Activated naive CD4-positive, alpha-beta T cell treated with anti-CD3 and anti-CD28 coated beads for 36 hours (primary cell): Measurements from ENCODE around the gene IGFL4. TPM values are rescaled to one million over a fixed set of nuclear protein-coding genes. Genes with fewer than 3 reads are reported as not detected.

ENCODE experiments used
- CTCF ChIA-PET: fragments of 350-600 bp; sonication (Branson Sonifier 250); formaldehyde crosslinking; loops from one replicate; lab custom pipeline; 2021; ENCODE audit warnings: antibody characterized with exemption; lab: Charles Lee
- DNase-seq: peaks from one replicate; pipeline ENCODE4 v3.0.0-alpha.2; 2020
- H3K27ac Mint-ChIP-seq: one replicate; pipeline ENCODE4 v1.8.0; 2021; ENCODE audit warnings: mild to moderate bottlenecking, mixed read lengths
- H3K27me3 Mint-ChIP-seq: one replicate; pipeline ENCODE4 v1.8.0; 2021; ENCODE audit warnings: low read depth, mixed read lengths
- H3K36me3 Mint-ChIP-seq: one replicate; pipeline ENCODE4 v1.8.0; 2021; ENCODE audit warnings: low read depth, mixed read lengths
- H3K4me1 Mint-ChIP-seq: one replicate; pipeline ENCODE4 v1.8.0; 2021; ENCODE audit warnings: low read depth, mixed read lengths
- H3K4me3 Mint-ChIP-seq: one replicate; pipeline ENCODE4 v1.8.0; 2021; ENCODE audit warnings: mild to moderate bottlenecking, moderate library complexity, mixed read lengths
- H3K9me3 Mint-ChIP-seq: one replicate; pipeline ENCODE4 v1.8.0; 2021; ENCODE audit warnings: mixed read lengths
- intact Hi-C: fragments of 100-400 bp; cut with micrococcal nuclease; formaldehyde crosslinking; loops from one replicate; pipeline ENCODE4 v1.15.1; 2023
- total RNA-seq, 2 experiments: library from RNA; stranded (reverse); gene quantifications; one replicate each; pipeline ENCODE4 v1.2.3, GENCODE V29; 2021

IGFL4 gene
- total RNA-seq, 2 experiments from 2014 or later: not detected

DNA sequence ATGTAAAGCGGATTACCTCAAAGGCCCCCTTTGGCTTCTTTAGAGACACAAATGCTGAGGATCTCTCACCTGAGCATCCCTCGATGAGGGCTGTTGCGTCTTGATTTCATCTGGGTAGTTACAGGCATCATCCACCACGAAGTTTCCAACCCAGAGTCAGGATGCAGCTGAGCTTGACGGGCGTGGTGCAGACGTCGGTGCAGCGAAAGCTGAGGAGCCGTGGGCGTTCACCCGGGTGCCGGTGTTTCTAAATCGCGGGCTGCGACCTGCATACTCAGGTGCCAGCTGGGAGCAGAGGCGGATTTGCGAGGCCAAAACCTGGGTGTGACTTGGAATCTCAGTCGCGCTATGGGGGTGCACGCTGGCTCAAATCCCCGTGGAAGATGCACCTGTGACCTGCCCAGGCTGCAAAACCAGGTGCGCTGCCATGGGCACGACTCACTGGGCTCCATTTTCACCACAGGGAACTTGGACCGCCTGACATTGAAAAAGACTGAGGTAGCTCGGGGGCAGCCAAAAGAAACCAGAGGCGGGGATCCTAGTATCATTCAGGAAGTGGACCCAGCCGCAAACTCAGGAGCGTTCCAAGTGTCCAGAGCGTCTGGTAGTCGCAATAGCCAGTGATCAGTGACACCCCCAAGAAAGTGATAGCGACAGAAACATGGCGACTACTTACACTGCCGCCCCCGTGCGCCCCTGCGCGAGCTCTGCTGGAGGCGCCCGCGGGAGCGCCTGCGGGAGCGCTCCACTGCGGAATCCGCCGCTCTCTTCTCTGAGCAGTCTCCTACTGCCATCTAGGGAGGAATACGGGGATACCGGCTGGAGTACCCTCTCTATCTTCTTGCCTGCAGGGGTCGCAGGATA lies 36.4 kb upstream of the IGFL4 start:
- Mint-ChIP-seq H3K27ac (no peak overlapping the region), H3K9me3 (peaks cover 2% of the 10 kb centered on the region), H3K36me3 (no peaks in the 10 kb centered on the region), H3K27me3 (peaks cover 68% of the 10 kb centered on the region), H3K4me3 (peak overlapping the region; percentile 14), H3K4me1 (peaks cover 11% of the 10 kb centered on the region)
- intact Hi-C loops: loop anchor here (1.0 kb wide), 1 partner anchor 48 kb away; no protein-coding TSS in a partner anchor
- CTCF ChIA-PET: interaction anchor here (0.6 to 3.5 kb wide), 9 partner anchors 11 to 333 kb away, joined by 3 to 38 read pairs (median 12); no protein-coding TSS in a partner anchor
- DNase-seq: peak; percentile 68

DNA sequence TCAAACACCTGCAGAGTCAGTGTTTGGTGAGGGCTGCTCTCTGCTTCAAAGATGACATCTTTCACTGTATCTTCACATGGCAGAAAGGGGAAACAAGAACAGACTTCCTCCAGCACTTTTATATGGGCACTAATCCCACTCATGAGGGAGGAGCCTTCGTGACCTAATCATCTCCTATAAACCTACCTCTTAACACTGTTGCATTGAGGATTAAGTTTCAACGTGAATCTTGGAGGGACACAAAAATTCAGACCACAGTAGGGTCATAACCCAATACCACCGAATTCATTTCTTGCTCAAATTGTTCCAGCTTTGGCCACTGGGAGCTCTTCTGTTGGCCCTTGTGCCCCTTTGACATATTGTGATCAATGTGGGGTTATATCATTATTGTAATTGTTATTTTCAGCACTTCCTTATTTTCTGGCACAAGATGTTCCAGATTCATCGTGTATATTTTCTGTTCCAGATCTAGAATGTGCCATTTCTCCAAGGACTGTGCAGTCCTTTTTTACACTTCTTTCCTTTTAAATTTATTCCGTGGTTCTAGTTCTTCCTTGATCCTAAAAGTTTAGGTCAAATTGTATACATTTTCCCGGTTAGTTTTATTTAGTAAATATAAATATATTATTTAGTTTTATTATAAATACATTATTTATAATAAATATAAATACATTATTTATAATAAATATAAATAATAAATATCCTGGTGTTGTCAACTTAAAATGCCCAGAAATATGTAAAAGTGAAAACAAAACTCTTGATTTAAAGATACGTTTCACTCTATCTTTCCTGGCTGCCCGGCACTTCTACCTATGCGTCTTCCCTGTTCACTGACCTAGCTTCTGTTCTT lies 35.5 kb upstream of the IGFL4 start:
- Mint-ChIP-seq H3K4me3 (no peak overlapping the region), H3K4me1 (peaks cover 7% of the 10 kb centered on the region), H3K27me3 (peaks cover 67% of the 10 kb centered on the region), H3K27ac (no peak overlapping the region), H3K9me3 (peaks cover 2% of the 10 kb centered on the region), H3K36me3 (no peaks in the 10 kb centered on the region)
- CTCF ChIA-PET: interaction anchor here (1.1 to 3.1 kb wide), 6 partner anchors 10 to 192 kb away, joined by 3 to 38 read pairs (median 14); no protein-coding TSS in a partner anchor
- intact Hi-C loops: no loop called here
- DNase-seq: no peak

DNA sequence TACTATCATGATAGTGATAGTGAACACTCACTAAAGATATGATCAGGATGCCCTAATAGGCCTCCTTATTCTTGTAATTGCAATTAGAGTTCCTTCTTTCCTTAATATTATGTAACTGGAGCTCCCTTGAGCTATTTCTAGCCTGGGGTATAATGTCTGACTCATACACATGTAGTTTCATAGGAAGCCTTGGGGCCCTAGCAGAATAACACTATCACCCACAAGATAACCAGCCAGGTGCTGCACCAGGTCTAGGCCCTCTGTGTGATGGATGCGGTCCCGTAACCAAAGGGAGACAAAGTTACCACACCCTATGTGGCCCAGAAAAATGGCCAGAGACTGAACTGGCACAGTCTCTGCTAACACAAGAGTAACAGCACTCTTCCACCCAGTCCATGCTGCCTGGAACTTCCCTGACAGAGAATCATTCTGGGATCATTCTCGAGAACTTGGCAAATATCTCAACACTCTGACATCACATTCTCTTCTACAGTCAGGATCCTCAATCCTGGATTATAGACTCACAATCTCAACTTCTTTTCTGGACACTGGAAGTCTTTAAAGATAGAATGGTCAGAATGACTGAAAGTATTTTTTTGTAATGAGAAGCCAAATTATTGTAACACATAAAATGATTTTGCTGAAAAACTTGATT lies 32.6 kb upstream of the IGFL4 start:
- H3K36me3 Mint-ChIP-seq: no peaks in the 10 kb centered on the region
- CTCF ChIA-PET: interaction anchor here (0.5 to 1.2 kb wide), 3 partner anchors 45 to 138 kb away, joined by 3 to 5 read pairs (median 4); no protein-coding TSS in a partner anchor
- H3K4me3 Mint-ChIP-seq: no peak overlapping the region
- no peak overlapping the region for H3K27ac Mint-ChIP-seq
- intact Hi-C loops: no loop called here
- H3K4me1 Mint-ChIP-seq: peaks cover 9% of the 10 kb centered on the region
- H3K9me3 Mint-ChIP-seq: peaks cover under 1% of the 10 kb centered on the region
- peaks cover 59% of the 10 kb centered on the region for H3K27me3 Mint-ChIP-seq
- no peak for DNase-seq

DNA sequence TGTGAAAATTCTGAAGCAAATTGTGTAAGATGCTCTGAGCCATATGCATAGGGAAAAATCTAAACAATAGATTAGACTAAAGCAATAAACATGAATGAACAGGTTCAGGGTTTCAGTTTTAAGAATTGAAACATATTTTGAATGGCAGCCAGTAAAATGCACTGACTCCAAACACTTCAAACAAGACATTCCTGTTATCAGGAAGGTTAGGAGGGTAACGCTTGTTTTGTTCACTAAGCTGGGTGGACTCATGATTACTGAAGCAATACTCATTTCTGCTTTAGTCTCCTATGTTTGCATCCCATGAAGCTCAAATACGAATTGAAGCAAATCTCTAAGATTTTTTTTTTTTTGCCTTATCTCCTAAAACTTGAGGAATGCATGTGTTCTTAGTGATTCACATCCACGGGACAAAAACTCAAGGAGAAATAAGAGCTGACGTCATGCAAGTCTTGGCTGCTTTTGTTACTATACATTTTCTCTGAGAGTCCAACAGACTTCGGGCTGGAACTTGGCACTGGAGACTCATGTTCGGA lies 29.1 kb upstream of the IGFL4 start:
- intact Hi-C loops: no loop called here
- H3K4me1 Mint-ChIP-seq: peaks cover 2% of the 10 kb centered on the region
- DNase-seq: no peak
- no peak overlapping the region for H3K27ac Mint-ChIP-seq
- no peaks in the 10 kb centered on the region for H3K9me3 Mint-ChIP-seq
- H3K36me3 Mint-ChIP-seq: no peaks in the 10 kb centered on the region
- CTCF ChIA-PET: no interaction called here
- H3K4me3 Mint-ChIP-seq: no peak overlapping the region
- peaks cover 40% of the 10 kb centered on the region for H3K27me3 Mint-ChIP-seq

DNA sequence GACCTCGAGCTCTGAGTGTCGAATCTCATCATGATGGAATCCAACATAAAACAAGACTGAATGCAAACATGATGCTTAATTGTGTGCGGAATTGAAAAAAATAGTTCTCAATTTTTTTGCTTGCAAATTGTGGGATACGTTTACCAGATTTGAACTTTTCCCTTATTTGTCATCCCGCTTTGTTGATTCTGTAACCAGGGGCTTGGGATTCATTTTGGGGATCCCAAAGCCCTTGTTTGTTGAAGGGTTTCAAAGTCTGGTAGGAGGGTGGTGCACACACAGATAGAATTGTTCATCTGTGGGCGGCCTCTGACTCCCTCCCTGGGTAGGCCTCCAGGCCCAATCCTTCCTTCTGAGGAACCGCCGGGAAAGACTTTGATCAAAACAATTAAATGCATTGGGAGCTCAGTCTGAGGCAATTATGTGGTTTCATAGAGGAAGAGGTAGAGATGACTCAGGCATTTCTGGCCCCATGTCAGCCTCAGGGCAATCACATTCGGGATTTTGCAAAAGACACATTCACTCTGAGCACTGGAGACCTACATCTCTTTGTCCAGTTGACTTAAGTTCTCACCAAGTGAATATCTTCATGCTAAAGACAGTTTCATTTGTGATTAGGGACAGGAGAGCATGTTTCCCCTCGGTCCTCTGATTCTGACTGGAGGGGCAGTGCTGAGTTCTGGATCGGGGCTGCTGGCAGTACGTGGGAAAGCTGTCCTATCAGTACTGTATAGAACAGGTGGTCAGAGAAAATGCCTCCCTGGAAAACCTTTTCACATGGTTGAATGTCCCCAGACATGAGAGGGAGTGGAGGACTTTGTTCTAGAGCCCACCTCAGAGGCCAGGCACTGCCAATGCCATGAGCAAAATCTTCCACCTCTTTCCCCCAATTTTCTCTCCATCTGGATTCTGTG lies 27.8 kb upstream of the IGFL4 start:
- no peak overlapping the region for H3K4me3 Mint-ChIP-seq
- CTCF ChIA-PET: interaction anchor here (0.6 kb wide), 1 partner anchor 125 kb away, joined by 3 read pairs; no protein-coding TSS in a partner anchor
- H3K36me3 Mint-ChIP-seq: no peaks in the 10 kb centered on the region
- H3K9me3 Mint-ChIP-seq: no peaks in the 10 kb centered on the region
- DNase-seq: no peak
- no peak overlapping the region for H3K27ac Mint-ChIP-seq
- intact Hi-C loops: no loop called here
- H3K27me3 Mint-ChIP-seq: peaks cover 41% of the 10 kb centered on the region
- peaks cover 2% of the 10 kb centered on the region for H3K4me1 Mint-ChIP-seq

DNA sequence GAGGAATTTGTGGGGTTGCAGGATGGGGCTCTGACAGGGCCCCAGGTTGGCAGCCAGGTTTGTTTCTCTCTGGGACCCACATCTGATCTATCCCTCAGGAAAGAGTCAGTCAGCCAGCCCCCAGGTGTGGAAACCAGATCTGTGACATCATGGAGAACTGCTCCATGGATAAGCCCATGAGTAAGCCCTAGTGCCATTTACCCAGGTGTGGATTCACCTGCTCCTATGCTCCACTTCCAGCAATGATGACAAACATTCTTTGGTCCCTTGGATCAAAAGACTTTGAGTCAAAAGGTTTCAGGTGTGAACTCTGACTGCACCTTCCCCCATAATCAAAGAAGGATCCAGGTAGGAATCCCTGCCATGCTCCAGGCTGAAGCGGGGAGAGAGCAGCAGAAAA lies 26.9 kb upstream of the IGFL4 start:
- H3K27me3 Mint-ChIP-seq: peaks cover 43% of the 10 kb centered on the region
- intact Hi-C loops: no loop called here
- CTCF ChIA-PET: no interaction called here
- no peak overlapping the region for H3K27ac Mint-ChIP-seq
- H3K9me3 Mint-ChIP-seq: no peaks in the 10 kb centered on the region
- DNase-seq: no peak
- no peak overlapping the region for H3K4me3 Mint-ChIP-seq
- H3K4me1 Mint-ChIP-seq: peaks cover 2% of the 10 kb centered on the region
- H3K36me3 Mint-ChIP-seq: no peaks in the 10 kb centered on the region

DNA sequence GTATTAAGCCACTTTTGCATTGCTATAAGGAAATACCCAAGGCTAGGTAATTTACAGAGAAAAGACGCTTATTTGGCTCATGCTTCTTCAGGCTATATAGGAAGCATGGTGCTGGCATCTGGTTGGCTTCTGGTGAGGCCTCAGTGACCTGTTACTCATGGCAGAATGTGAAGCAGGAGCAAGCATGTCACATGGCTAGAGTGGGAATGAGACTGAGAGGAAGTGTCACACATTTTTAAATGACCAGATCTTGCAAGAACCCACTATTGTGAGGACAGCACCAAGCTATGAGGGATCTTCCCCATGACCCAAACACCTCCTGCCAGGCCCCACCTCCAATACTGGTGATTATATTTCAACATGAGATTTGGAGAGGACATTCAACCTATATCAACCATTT lies 25.7 kb upstream of the IGFL4 start:
- CTCF ChIA-PET: interaction anchor here (1.0 kb wide), 1 partner anchor 11 kb away, joined by 3 read pairs; no protein-coding TSS in a partner anchor
- DNase-seq: no peak
- H3K4me1 Mint-ChIP-seq: peaks cover 2% of the 10 kb centered on the region
- intact Hi-C loops: no loop called here
- no peak overlapping the region for H3K27ac Mint-ChIP-seq
- H3K36me3 Mint-ChIP-seq: no peaks in the 10 kb centered on the region
- no peak overlapping the region for H3K4me3 Mint-ChIP-seq
- peaks cover 40% of the 10 kb centered on the region for H3K27me3 Mint-ChIP-seq
- peaks cover 2% of the 10 kb centered on the region for H3K9me3 Mint-ChIP-seq

DNA sequence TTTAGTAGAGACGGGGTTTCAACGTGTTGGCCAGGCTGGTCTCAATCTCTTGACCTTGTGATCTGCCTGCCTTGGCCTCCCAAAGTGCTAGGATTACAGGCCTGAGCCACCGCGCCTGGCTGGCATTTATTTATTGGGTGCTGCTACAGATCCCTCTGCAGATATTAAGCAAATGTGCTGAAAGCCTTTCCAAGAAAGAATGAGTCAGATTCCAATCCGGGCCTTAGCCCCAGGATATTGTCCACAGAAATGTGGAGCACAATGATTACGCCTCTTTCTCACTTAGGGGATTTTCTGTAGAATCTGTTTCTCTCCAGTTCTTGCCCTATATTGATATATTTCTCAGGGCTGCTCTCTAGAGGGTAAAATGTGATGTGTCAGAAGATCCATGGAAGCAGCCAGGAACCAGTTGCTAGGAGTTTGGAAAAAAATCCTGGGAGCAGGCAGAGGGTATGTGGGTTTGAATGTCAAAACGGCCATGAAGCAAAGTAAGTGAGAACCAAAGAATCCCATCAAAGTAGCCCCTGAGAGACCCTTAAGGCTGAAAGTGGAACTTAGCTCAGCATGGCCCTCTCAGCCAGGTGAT lies 24.8 kb upstream of the IGFL4 start:
- no peak overlapping the region for H3K27ac Mint-ChIP-seq
- peaks cover 2% of the 10 kb centered on the region for H3K4me1 Mint-ChIP-seq
- intact Hi-C loops: no loop called here
- peaks cover 4% of the 10 kb centered on the region for H3K9me3 Mint-ChIP-seq
- H3K27me3 Mint-ChIP-seq: peaks cover 31% of the 10 kb centered on the region
- H3K4me3 Mint-ChIP-seq: no peak overlapping the region
- CTCF ChIA-PET: interaction anchor here (1.0 kb wide), 1 partner anchor 12 kb away, joined by 3 read pairs; no protein-coding TSS in a partner anchor
- H3K36me3 Mint-ChIP-seq: no peaks in the 10 kb centered on the region
- DNase-seq: no peak

DNA sequence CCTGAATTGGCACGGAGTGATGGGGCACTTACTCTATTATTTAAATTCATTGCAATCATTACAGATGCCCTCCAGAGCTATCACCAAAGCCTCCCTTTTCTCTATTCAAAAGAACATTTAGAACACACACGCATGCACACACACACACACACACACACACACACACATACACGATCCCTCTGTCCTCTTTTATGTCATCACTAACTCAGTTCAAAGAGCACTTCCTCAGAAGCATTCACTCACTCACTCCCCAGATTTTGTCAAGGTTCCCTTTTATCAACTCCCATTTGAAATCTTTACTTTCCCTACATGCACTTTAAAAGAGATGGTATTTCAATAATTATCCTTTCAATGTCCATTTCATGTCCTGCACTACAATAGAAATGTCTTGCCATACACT lies 22.4 kb upstream of the IGFL4 start:
- H3K27ac Mint-ChIP-seq: no peak overlapping the region
- CTCF ChIA-PET: no interaction called here
- no peaks in the 10 kb centered on the region for H3K4me1 Mint-ChIP-seq
- H3K36me3 Mint-ChIP-seq: peaks cover 2% of the 10 kb centered on the region
- H3K4me3 Mint-ChIP-seq: no peak overlapping the region
- intact Hi-C loops: no loop called here
- peaks cover 33% of the 10 kb centered on the region for H3K27me3 Mint-ChIP-seq
- H3K9me3 Mint-ChIP-seq: peaks cover 14% of the 10 kb centered on the region
- DNase-seq: no peak

DNA sequence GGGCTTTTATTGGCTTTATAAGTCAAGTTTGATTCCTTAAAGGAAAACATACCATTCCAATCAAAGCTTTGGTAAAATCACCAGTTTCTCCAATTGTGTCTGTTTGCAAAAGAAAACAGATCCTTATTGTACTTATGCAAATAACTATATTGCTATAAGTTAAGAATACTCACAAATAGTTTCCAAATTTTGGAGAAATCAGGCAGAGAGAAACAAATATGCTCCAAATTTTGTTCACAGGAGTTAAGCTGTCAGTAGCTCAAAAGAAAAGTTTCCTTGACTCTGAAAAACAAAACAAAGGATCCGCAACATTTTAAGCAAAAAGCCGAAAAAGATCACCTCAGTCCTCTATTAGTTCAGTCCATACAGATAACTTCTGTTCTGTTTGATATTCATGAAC lies 19.2 kb upstream of the IGFL4 start:
- intact Hi-C loops: no loop called here
- Mint-ChIP-seq H3K4me3 (no peak overlapping the region), H3K27ac (no peak overlapping the region), H3K4me1 (no peaks in the 10 kb centered on the region), H3K9me3 (peaks cover 14% of the 10 kb centered on the region), H3K36me3 (peaks cover 2% of the 10 kb centered on the region), H3K27me3 (peaks cover 39% of the 10 kb centered on the region)
- CTCF ChIA-PET: no interaction called here
- no peak for DNase-seq

DNA sequence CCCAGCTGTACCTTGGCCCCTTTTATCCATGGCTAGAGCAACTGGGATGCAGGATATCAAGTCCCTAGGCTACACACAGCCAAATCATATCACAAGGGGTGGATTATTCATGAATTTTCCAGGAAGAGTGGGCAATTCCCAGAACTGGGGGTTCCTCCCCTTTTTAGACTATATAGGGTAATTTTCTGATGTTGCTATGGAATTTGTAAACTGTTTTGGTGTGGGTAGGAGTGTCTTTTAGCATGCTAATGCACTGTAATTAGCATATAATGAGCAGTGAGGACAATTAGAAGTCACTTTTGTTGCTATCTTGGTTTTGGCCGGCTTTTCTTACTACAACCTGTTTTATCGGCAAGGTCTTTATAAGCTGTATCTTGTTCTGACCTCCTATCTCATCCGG lies 18.0 kb upstream of the IGFL4 start:
- H3K4me3 Mint-ChIP-seq: no peak overlapping the region
- H3K36me3 Mint-ChIP-seq: peaks cover 2% of the 10 kb centered on the region
- H3K9me3 Mint-ChIP-seq: peaks cover 14% of the 10 kb centered on the region
- no peak for DNase-seq
- H3K4me1 Mint-ChIP-seq: no peaks in the 10 kb centered on the region
- peaks cover 39% of the 10 kb centered on the region for H3K27me3 Mint-ChIP-seq
- no peak overlapping the region for H3K27ac Mint-ChIP-seq
- intact Hi-C loops: no loop called here
- CTCF ChIA-PET: no interaction called here
